K562 (cell line): ENCODE data around the gene SELENOM. TPM values are rescaled to one million over a fixed set of nuclear protein-coding genes. Genes with fewer than 3 reads are reported as not detected.

Experiments used
- ATAC-seq: fragments of 200-7000 bp; cut with Tn5 transposase; 3 replicates; pipeline ENCODE4 v1.9.1; 2020; ENCODE audit warnings: moderate library complexity
- BruUV-seq: library from RNA; stranded (reverse); fragments of 400-500 nt; replicated peaks from 2 replicates; lab custom pipeline; 2021; lab: Mats Ljungman, UMichigan
- CTCF ChIA-PET: fragments of 300-600 bp; formaldehyde crosslinking; extraction: SDS; loops from one replicate; lab custom pipeline; 2021; ENCODE audit warnings: low intra/inter-chr PET ratio; lab: Yijun Ruan, JAX
- POLR2A ChIA-PET: fragments of 300-600, 350-650 bp; sonication (Branson Sonifier 250); formaldehyde crosslinking; extraction: SDS; loops from one replicate; lab custom pipeline; 2021; ENCODE audit warnings: antibody characterized with exemption, inconsistent platforms; lab: Yijun Ruan, JAX
- DNase-seq, 4 experiments: peaks; one replicate each; pipeline versions ENCODE4 v3.0.0 to v3.0.0-alpha.2; 2011 to 2018; ENCODE audit warnings: low spot score in 3 of 4, mixed read lengths in 3 of 4; ENCODE audit errors: extremely low read depth in 1 of 4
- FAIRE-seq: peaks from 2 replicates; lab custom pipeline; 2011; peaks lifted over from hg19 to GRCh38; lab: Jason Lieb, UNC
- H2AFZ ChIP-seq: 2 replicates; pipeline ENCODE4 v1.6.0; 2011; ENCODE audit warnings: low read depth, low read length, control low read depth, inconsistent platforms
- H3K27ac ChIP-seq: fragments of 200-600 bp; 3 replicates; pipeline ENCODE4 v1.8.0; 2011; ENCODE audit warnings: low read depth, mild to moderate bottlenecking, control low read depth, inconsistent platforms, low read length, moderate library complexity, mixed read lengths; ENCODE audit errors: extremely low read depth
- H3K27me3 ChIP-seq, 2 experiments: fragments of 300-600 bp in 1 of 2; 2 replicates in 1 of 2; 3 replicates in 1 of 2; pipeline versions ENCODE4 v1.6.0 to v1.8.0; 2011; ENCODE audit warnings: inconsistent platforms in 2 of 2, low read length in 2 of 2, mild to moderate bottlenecking in 1 of 2, mixed read lengths in 1 of 2, moderate library complexity in 1 of 2; ENCODE audit not compliant: control insufficient read depth in 2 of 2, insufficient read depth in 2 of 2
- H3K36me3 ChIP-seq: fragments of 300-600 bp; 3 replicates; pipeline ENCODE4 v1.8.0; 2011; ENCODE audit warnings: mild to moderate bottlenecking, low read length, inconsistent platforms; ENCODE audit not compliant: control insufficient read depth, insufficient read depth
- H3K4me1 ChIP-seq, 2 experiments: fragments of 200-600 bp in 1 of 2; replicated peaks in 1 of 2; 2 replicates in 1 of 2; 3 replicates in 1 of 2; pipeline versions ENCODE4 v1.5.1 to v1.8.0; 2011; ENCODE audit warnings: inconsistent platforms in 2 of 2, low read length in 2 of 2, mild to moderate bottlenecking in 1 of 2, mixed read lengths in 1 of 2, moderate library complexity in 1 of 2; ENCODE audit not compliant: control insufficient read depth in 2 of 2, insufficient read depth in 2 of 2
- H3K4me2 ChIP-seq: 2 replicates; pipeline ENCODE4 v1.6.1; 2011; ENCODE audit warnings: low read length, control low read depth, inconsistent platforms, mixed read lengths; ENCODE audit not compliant: insufficient read depth
- H3K4me3 ChIP-seq: fragments of 200-600 bp; sonication (generic), shearing (Covaris generic); 2 replicates; pipeline ENCODE4 v1.5.1; 2016; ENCODE audit warnings: control low read depth, inconsistent platforms
- H3K79me2 ChIP-seq: fragments of 200-600 bp; 3 replicates; pipeline ENCODE4 v1.8.0; 2011; ENCODE audit warnings: low read length, inconsistent platforms; ENCODE audit not compliant: control insufficient read depth, insufficient read depth
- H3K9ac ChIP-seq, 2 experiments: 2 replicates each; pipeline versions ENCODE4 v1.6.0 to v1.6.1; 2011; ENCODE audit warnings: low read depth in 2 of 2, low read length in 2 of 2, control low read depth in 1 of 2, inconsistent platforms in 1 of 2, mild to moderate bottlenecking in 1 of 2, mixed read lengths in 1 of 2; ENCODE audit not compliant: insufficient read depth in 1 of 2
- H3K9me1 ChIP-seq: one replicate; pipeline ENCODE4 v1.6.0; 2011; ENCODE audit warnings: inconsistent platforms, mild to moderate bottlenecking, low read length, moderate library complexity; ENCODE audit not compliant: control insufficient read depth, insufficient read depth
- H3K9me3 ChIP-seq: replicated peaks from 2 replicates; pipeline ENCODE4 v1.5.1; 2011; ENCODE audit warnings: low read depth, low read length, inconsistent platforms; ENCODE audit not compliant: control insufficient read depth, insufficient read depth
- H4K20me1 ChIP-seq: replicated peaks from 2 replicates; pipeline ENCODE4 v1.6.1; 2011; ENCODE audit warnings: low read length, inconsistent platforms, mixed read lengths; ENCODE audit not compliant: control insufficient read depth, insufficient read depth
- RREB1 ChIP-seq: fragments of 250-450 bp; sonication (Bioruptor Pico); IDR thresholded peaks from 2 replicates; pipeline ENCODE4 v1.4.0; 2020
- WGBS: fragments of 100-300 bp; shearing (Covaris generic); methylation state at CpG from one replicate; pipeline ENCODE4 v1.1.6; 2016; ENCODE audit warnings: low coverage, mixed read lengths; ENCODE audit not compliant: insufficient coverage; ENCODE audit errors: missing lambda C conversion rate; 5-methylcytosine and 5-hydroxymethylcytosine counted together
- in situ Hi-C: fragments of 300-500 bp; cut with MboI; formaldehyde crosslinking; loops from 4 replicates; pipeline ENCODE4 v1.15.0; 2018; ENCODE audit warnings: inconsistent platforms, mixed read lengths
- intact Hi-C: fragments of 100-400 bp; cut with micrococcal nuclease; formaldehyde crosslinking; loops from 2 replicates; pipeline ENCODE4 v1.14.2; 2022
- polyA plus RNA-seq, 8 experiments: library from polyadenylated mRNA; depleted of rRNA in 4 of 8; stranded (reverse) in 5 of 8; unstranded in 3 of 8; fragments of >200 nt; fragmentation: Nextera tagmentation in 2 of 8; fragmentation: Illumina TruSeq in 1 of 8; extraction: Ambion mirVana in 2 of 8; extraction: Trizol in 1 of 8; gene quantifications; 2 replicates each; pipeline versions ENCODE4 v1.2.1 to v1.2.3, GENCODE V29; 2011 to 2014; ENCODE audit warnings: inconsistent platforms in 1 of 8, missing spikeins in 1 of 8
- total RNA-seq, 7 experiments: library from RNA; depleted of rRNA in 6 of 7; stranded (reverse); fragments of >200 nt in 6 of 7; fragmentation: Illumina TruSeq in 2 of 7; extraction: Trizol in 2 of 7; gene quantifications; 2 replicates each; pipeline versions ENCODE4 v1.2.1 to v1.2.3, GENCODE V29; 2011 to 2021; ENCODE audit warnings: low replicate concordance in 1 of 7

SELENOM gene
- total and polyA plus RNA-seq, 9 of the 15 experiments (the other 6 are each of a cell fraction or from before 2014, with no cell fraction given), result 1.2 to 10.6 (median 3.7) TPM

GRCh38 chr22:31142285-31142684, 34.9 kb upstream of the SELENOM start:
- no peaks in the 10 kb centered on the region for H4K20me1 ChIP-seq
- ChIA-PET POLR2A (interaction anchor here (0.6 to 1.2 kb wide), 3 partner anchors 16 to 146 kb away, joined by 3 to 4 read pairs (median 3); no protein-coding TSS in a partner anchor), CTCF (no interaction called here)
- in situ Hi-C loops, result loop anchor here (5.0 kb wide), 1 partner anchor 40 kb away; no protein-coding TSS in a partner anchor
- H3K4me3 ChIP-seq, result no peak overlapping the region
- no peaks in the 10 kb centered on the region for H3K36me3 ChIP-seq
- no peaks in the 10 kb centered on the region for H3K79me2 ChIP-seq
- H3K9me3 ChIP-seq, result no peaks in the 10 kb centered on the region
- H2AFZ ChIP-seq, result no peak overlapping the region
- H3K9me1 ChIP-seq, result no peaks in the 10 kb centered on the region
- 3% methylated on average over 4 of the region's 4 CpGs for WGBS
- ATAC-seq (no peak), DNase-seq (no peak), FAIRE-seq (no peak)
- intact Hi-C loops, result no loop called here
- no TSS peak for BruUV-seq
- H3K27me3 ChIP-seq, result no peaks in the 10 kb centered on the region; a peak in 1 of 5 replicates
- no peak overlapping the region for H3K27ac ChIP-seq
- H3K4me2 ChIP-seq, result no peak overlapping the region
- H3K4me1 ChIP-seq, result peaks cover 0 to 13% of the 10 kb centered on the region in 2 experiments; a peak in 3 of 5 replicates
- TF ChIP-seq RREB1 (CRISPR knock-in tag), result no peak
- H3K9ac ChIP-seq, result no peak overlapping the region
